HEK293 (cell line): Measurements from ENCODE around the gene LMF1.

Source experiments
- CTCF ChIA-PET: fragments of 350-600 bp; formaldehyde crosslinking; extraction: SDS; loops from one replicate; lab custom pipeline; 2021; ENCODE audit warnings: antibody characterized with exemption; lab: Yijun Ruan, JAX
- POLR2A ChIA-PET: fragments of 300-600 bp; formaldehyde crosslinking; extraction: SDS; loops from one replicate; lab custom pipeline; 2020; ENCODE audit warnings: antibody characterized with exemption, inconsistent platforms; lab: Yijun Ruan, JAX
- H3K27ac ChIP-seq: fragments of 200-500 bp; sonication (Bioruptor generic); 2 replicates; pipeline ENCODE4 v1.5.1; 2014; ENCODE audit warnings: low read depth, low read length, control low read depth, inconsistent platforms; ENCODE audit errors: extremely low read depth
- H3K36me3 ChIP-seq, 2 experiments: fragments of 200-500 bp in 1 of 2; sonication (Bioruptor generic) in 1 of 2; 1 replicate in 1 of 2; 2 replicates in 1 of 2; pipeline ENCODE4 v1.5.1; 2014 to 2017; ENCODE audit warnings: inconsistent platforms in 2 of 2, low read length in 2 of 2; ENCODE audit not compliant: control insufficient read depth in 2 of 2, insufficient read depth in 1 of 2
- H3K4me1 ChIP-seq: fragments of 200-500 bp; sonication (Bioruptor generic); 2 replicates; pipeline ENCODE4 v1.5.1; 2014; ENCODE audit warnings: mild to moderate bottlenecking, low read length, inconsistent platforms; ENCODE audit not compliant: control insufficient read depth, insufficient read depth
- H3K4me3 ChIP-seq: 2 replicates; pipeline ENCODE4 v1.5.1; 2011; ENCODE audit warnings: low read depth, mild to moderate bottlenecking, control low read depth, low read length, moderate library complexity
- H3K9me3 ChIP-seq: fragments of 200-500 bp; sonication (Bioruptor generic); 2 replicates; pipeline ENCODE4 v1.5.1; 2014; ENCODE audit warnings: low read depth, low read length, inconsistent platforms; ENCODE audit not compliant: control insufficient read depth, insufficient read depth
- IKZF3 ChIP-seq: fragments of 450-650 bp; IDR thresholded peaks from 2 replicates; pipeline ENCODE4 v1.5.0; 2018; ENCODE audit warnings: missing biosample characterization, mild to moderate bottlenecking, missing genetic modification characterization, moderate library complexity
- SCRT1 ChIP-seq: fragments of 450-650 bp; formaldehyde crosslinking; IDR thresholded peaks from 2 replicates; pipeline ENCODE4 v1.5.1; 2016; ENCODE audit warnings: missing biosample characterization, missing genetic modification characterization, borderline replicate concordance
- SCRT2 ChIP-seq: fragments of 450-650 bp; formaldehyde crosslinking; IDR thresholded peaks from 2 replicates; pipeline ENCODE4 v1.5.1; 2016; ENCODE audit warnings: missing biosample characterization, missing genetic modification characterization
- SETDB1 ChIP-seq: IDR thresholded peaks from one replicate; pipeline ENCODE4 v1.6.1; 2017; ENCODE audit warnings: mild to moderate bottlenecking, low read length, moderate library complexity, mixed read lengths; ENCODE audit not compliant: insufficient read length
- YY2 ChIP-seq: fragments of 450-650 bp; formaldehyde crosslinking; IDR thresholded peaks from 2 replicates; pipeline ENCODE4 v1.5.1; 2016; ENCODE audit warnings: missing biosample characterization, missing genetic modification characterization
- ZFP69B ChIP-seq: fragments of 450-650 bp; formaldehyde crosslinking; IDR thresholded peaks from 2 replicates; pipeline ENCODE4 v1.5.1; 2016; ENCODE audit warnings: missing biosample characterization, missing genetic modification characterization
- ZNF112 ChIP-seq: fragments of 450-650 bp; formaldehyde crosslinking; IDR thresholded peaks from 2 replicates; pipeline ENCODE4 v1.5.0; 2017; ENCODE audit warnings: missing biosample characterization, missing genetic modification characterization
- ZNF114 ChIP-seq: fragments of 450-650 bp; formaldehyde crosslinking; IDR thresholded peaks from 2 replicates; pipeline ENCODE4 v1.5.0; 2017; ENCODE audit warnings: missing biosample characterization, missing genetic modification characterization
- ZNF146 ChIP-seq: fragments of 450-650 bp; formaldehyde crosslinking; IDR thresholded peaks from 2 replicates; pipeline ENCODE4 v1.5.1; 2016; ENCODE audit warnings: missing biosample characterization, missing genetic modification characterization
- ZNF16 ChIP-seq: fragments of 450-650 bp; formaldehyde crosslinking; IDR thresholded peaks from 2 replicates; pipeline ENCODE4 v1.5.1; 2016; ENCODE audit warnings: low read depth, missing biosample characterization, missing genetic modification characterization
- ZNF174 ChIP-seq: fragments of 450-650 bp; formaldehyde crosslinking; IDR thresholded peaks from 2 replicates; pipeline ENCODE4 v1.5.0; 2017; ENCODE audit warnings: missing biosample characterization, mild to moderate bottlenecking, missing genetic modification characterization
- ZNF184 ChIP-seq: fragments of 450-650 bp; IDR thresholded peaks from 2 replicates; pipeline ENCODE4 v1.5.1; 2018; ENCODE audit warnings: missing biosample characterization, mild to moderate bottlenecking, missing genetic modification characterization
- ZNF211 ChIP-seq: fragments of 450-650 bp; formaldehyde crosslinking; IDR thresholded peaks from 2 replicates; pipeline ENCODE4 v1.5.1; 2016; ENCODE audit warnings: low read depth, missing biosample characterization, missing genetic modification characterization
- ZNF292 ChIP-seq: fragments of 450-650 bp; formaldehyde crosslinking; IDR thresholded peaks from 2 replicates; pipeline ENCODE4 v1.5.1; 2016; ENCODE audit warnings: low read depth, missing biosample characterization, missing genetic modification characterization, borderline replicate concordance
- ZNF350 ChIP-seq: fragments of 450-650 bp; formaldehyde crosslinking; IDR thresholded peaks from 2 replicates; pipeline ENCODE4 v1.5.0; 2017; ENCODE audit warnings: missing biosample characterization, mild to moderate bottlenecking, missing genetic modification characterization
- ZNF488 ChIP-seq: fragments of 450-650 bp; formaldehyde crosslinking; IDR thresholded peaks from 2 replicates; pipeline ENCODE4 v1.5.1; 2016; ENCODE audit warnings: missing biosample characterization, missing genetic modification characterization
- ZNF555 ChIP-seq: fragments of 450-650 bp; formaldehyde crosslinking; conservative IDR thresholded peaks from 2 replicates; pipeline ENCODE4 v1.5.1; 2017; ENCODE audit warnings: missing biosample characterization, mild to moderate bottlenecking, missing genetic modification characterization, inconsistent platforms
- ZNF664 ChIP-seq: fragments of 450-650 bp; formaldehyde crosslinking; IDR thresholded peaks from 2 replicates; pipeline ENCODE4 v1.5.1; 2016; ENCODE audit warnings: missing biosample characterization, missing genetic modification characterization
- ZNF670 ChIP-seq: fragments of 450-650 bp; formaldehyde crosslinking; IDR thresholded peaks from 2 replicates; pipeline ENCODE4 v1.5.1; 2016; ENCODE audit warnings: missing biosample characterization, missing genetic modification characterization, low read depth
- ZNF830 ChIP-seq: fragments of 450-650 bp; IDR thresholded peaks from 2 replicates; pipeline ENCODE4 v1.5.0; 2018; ENCODE audit warnings: missing biosample characterization, missing genetic modification characterization, low read depth, mild to moderate bottlenecking, moderate library complexity
- ZNF837 ChIP-seq: fragments of 450-650 bp; formaldehyde crosslinking; IDR thresholded peaks from 2 replicates; pipeline ENCODE4 v1.5.1; 2016; ENCODE audit warnings: missing biosample characterization, missing genetic modification characterization
- ZNF843 ChIP-seq: fragments of 450-650 bp; formaldehyde crosslinking; IDR thresholded peaks from 2 replicates; pipeline ENCODE4 v1.5.1; 2016; ENCODE audit warnings: missing biosample characterization, missing genetic modification characterization
- TF ChIP-seq, protein P1 (sequence below): fragments of 450-650 bp; formaldehyde crosslinking; IDR thresholded peaks from 2 replicates; pipeline ENCODE4 v1.5.1; 2016; ENCODE audit warnings: missing biosample characterization, missing genetic modification characterization
- TF ChIP-seq, protein P2 (sequence below): fragments of 450-650 bp; formaldehyde crosslinking; IDR thresholded peaks from 2 replicates; pipeline ENCODE4 v1.5.1; 2016; ENCODE audit warnings: missing biosample characterization, missing genetic modification characterization

LMF1 gene

GRCh38 chr16:897701-898100, 73.1 kb downstream of the LMF1 start:
- Histone ChIP-seq H3K4me3 (no peak overlapping the region), H3K9me3 (no peaks in the 10 kb centered on the region), H3K36me3 (no peaks in the 10 kb centered on the region), H3K4me1 (no peaks in the 10 kb centered on the region), H3K27ac (no peak overlapping the region)
- ChIA-PET CTCF (interaction anchor here (0.6 kb wide), 1 partner anchor 185 kb away, joined by 3 read pairs; no protein-coding TSS in a partner anchor), POLR2A (no interaction called here)
- TF ChIP-seq, protein P1, sequence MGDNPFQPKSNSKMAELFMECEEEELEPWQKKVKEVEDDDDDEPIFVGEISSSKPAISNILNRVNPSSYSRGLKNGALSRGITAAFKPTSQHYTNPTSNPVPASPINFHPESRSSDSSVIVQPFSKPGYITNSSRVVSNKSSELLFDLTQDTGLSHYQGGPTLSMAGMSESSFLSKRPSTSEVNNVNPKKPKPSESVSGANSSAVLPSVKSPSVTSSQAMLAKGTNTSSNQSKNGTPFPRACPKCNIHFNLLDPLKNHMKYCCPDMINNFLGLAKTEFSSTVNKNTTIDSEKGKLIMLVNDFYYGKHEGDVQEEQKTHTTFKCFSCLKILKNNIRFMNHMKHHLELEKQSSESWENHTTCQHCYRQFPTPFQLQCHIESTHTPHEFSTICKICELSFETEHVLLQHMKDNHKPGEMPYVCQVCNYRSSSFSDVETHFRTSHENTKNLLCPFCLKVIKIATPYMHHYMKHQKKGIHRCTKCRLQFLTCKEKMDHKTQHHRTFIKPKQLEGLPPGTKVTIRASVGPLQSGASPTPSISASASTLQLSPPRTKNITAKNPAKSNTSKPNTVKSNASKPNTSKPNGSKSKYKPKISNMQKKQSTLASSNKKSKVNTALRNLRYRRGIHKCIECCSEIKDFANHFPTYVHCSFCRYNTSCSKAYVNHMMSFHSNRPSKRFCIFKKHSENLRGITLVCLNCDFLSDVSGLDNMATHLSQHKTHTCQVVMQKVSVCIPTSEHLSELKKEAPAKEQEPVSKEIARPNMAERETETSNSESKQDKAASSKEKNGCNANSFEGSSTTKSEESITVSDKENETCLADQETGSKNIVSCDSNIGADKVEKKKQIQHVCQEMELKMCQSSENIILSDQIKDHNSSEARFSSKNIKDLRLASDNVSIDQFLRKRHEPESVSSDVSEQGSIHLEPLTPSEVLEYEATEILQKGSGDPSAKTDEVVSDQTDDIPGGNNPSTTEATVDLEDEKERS (tag by site-specific recombination): no peak
- no peak for TF ChIP-seq ZNF146
- TF ChIP-seq IKZF3 (tag by site-specific recombination): no peak
- TF ChIP-seq, protein P2, sequence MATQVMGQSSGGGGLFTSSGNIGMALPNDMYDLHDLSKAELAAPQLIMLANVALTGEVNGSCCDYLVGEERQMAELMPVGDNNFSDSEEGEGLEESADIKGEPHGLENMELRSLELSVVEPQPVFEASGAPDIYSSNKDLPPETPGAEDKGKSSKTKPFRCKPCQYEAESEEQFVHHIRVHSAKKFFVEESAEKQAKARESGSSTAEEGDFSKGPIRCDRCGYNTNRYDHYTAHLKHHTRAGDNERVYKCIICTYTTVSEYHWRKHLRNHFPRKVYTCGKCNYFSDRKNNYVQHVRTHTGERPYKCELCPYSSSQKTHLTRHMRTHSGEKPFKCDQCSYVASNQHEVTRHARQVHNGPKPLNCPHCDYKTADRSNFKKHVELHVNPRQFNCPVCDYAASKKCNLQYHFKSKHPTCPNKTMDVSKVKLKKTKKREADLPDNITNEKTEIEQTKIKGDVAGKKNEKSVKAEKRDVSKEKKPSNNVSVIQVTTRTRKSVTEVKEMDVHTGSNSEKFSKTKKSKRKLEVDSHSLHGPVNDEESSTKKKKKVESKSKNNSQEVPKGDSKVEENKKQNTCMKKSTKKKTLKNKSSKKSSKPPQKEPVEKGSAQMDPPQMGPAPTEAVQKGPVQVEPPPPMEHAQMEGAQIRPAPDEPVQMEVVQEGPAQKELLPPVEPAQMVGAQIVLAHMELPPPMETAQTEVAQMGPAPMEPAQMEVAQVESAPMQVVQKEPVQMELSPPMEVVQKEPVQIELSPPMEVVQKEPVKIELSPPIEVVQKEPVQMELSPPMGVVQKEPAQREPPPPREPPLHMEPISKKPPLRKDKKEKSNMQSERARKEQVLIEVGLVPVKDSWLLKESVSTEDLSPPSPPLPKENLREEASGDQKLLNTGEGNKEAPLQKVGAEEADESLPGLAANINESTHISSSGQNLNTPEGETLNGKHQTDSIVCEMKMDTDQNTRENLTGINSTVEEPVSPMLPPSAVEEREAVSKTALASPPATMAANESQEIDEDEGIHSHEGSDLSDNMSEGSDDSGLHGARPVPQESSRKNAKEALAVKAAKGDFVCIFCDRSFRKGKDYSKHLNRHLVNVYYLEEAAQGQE (tag by site-specific recombination): no peak
- TF ChIP-seq ZNF174 (tag by site-specific recombination): no peak
- TF ChIP-seq ZNF555 (tag by site-specific recombination): no peak
- no peak for TF ChIP-seq ZNF184 (tag by site-specific recombination)
- TF ChIP-seq SETDB1: no peak
- no peak for TF ChIP-seq YY2 (tag by site-specific recombination)
- no peak for TF ChIP-seq ZNF488 (tag by site-specific recombination)
- no peak for TF ChIP-seq ZNF664

DNA sequence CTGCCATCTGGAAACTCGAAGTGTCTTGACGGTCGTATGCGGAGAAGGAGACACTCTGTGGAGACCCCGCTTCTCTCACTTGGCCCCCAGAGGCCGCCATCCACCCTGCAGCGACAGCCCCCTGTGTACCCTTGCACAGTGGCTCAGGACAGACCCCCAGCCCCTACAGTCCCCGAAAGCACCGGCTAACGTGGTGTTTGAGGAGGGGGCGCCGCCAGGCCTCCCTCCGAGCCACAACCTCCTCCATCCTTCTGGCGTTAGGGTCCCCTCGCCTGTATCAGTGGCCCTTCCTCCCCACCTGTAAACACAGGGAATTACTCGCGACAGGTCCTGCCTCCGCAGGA, 73.6 kb downstream of the LMF1 start:
- POLR2A ChIA-PET: no interaction called here
- Histone ChIP-seq H3K4me3 (no peak overlapping the region), H3K9me3 (no peaks in the 10 kb centered on the region), H3K27ac (no peak overlapping the region), H3K36me3 (no peaks in the 10 kb centered on the region), H3K4me1 (no peaks in the 10 kb centered on the region)
- CTCF ChIA-PET: interaction anchor here (0.6 kb wide), 1 partner anchor 185 kb away, joined by 3 read pairs; no protein-coding TSS in a partner anchor
- TF ChIP-seq ZNF555 (tag by site-specific recombination): no peak
- no peak for TF ChIP-seq ZNF112 (tag by site-specific recombination)
- TF ChIP-seq ZNF211 (tag by site-specific recombination): no peak
- peak; percentile 34; the same call in 1 of the 2 replicates for TF ChIP-seq SCRT2 (tag by site-specific recombination)
- no peak for TF ChIP-seq ZFP69B
- no peak for TF ChIP-seq ZNF670 (tag by site-specific recombination)
- TF ChIP-seq ZNF16: no peak
- no peak for TF ChIP-seq ZNF114
- 0 out of 2 replicates have a peak, but pooled peaks have one; percentile 33 for TF ChIP-seq SCRT1 (tag by site-specific recombination)
- TF ChIP-seq ZNF292 (tag by site-specific recombination): no peak
- TF ChIP-seq, protein P2 (tag by site-specific recombination): no peak
- TF ChIP-seq ZNF350 (tag by site-specific recombination): no peak
- no peak for TF ChIP-seq ZNF843 (tag by site-specific recombination)
- no peak for TF ChIP-seq ZNF837 (tag by site-specific recombination)
- no peak for TF ChIP-seq ZNF830 (tag by site-specific recombination)
